Islet precursor cell (in vitro differentiated cells): ENCODE data around the gene RMND5B.
A peak's percentile ranks its signal among the peaks of the same experiment; 100 is the strongest.
"Not testable (repeated sequence)": the region's sequence is repeated elsewhere in the genome, so short reads cannot be mapped to it uniquely, and the experiment has no call there.

Experiments
- DNase-seq: peaks from one replicate; pipeline ENCODE4 v3.0.0-alpha.2; 2018

The RMND5B gene

DNA sequence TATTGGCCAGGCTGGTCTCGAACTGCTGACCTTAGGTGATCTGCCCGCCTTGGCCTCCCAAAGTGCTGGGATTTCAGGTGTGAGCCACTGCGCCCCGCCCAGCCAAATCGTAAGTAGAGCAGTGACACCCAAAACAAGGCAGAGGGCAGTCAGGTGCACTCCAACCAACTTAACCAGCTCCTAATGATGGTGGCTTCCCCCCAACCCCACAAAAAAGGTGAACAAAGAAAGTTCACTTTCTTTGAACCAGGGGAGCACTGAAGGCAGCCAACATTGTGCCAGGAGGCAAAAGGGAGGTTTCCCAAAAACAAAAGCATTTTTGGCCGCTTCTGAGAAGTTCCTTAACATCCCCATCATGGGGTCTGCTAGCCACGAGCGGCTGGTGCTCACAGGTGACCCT is 46.8 kb downstream of the RMND5B start:
- DNase-seq = no peak

DNA sequence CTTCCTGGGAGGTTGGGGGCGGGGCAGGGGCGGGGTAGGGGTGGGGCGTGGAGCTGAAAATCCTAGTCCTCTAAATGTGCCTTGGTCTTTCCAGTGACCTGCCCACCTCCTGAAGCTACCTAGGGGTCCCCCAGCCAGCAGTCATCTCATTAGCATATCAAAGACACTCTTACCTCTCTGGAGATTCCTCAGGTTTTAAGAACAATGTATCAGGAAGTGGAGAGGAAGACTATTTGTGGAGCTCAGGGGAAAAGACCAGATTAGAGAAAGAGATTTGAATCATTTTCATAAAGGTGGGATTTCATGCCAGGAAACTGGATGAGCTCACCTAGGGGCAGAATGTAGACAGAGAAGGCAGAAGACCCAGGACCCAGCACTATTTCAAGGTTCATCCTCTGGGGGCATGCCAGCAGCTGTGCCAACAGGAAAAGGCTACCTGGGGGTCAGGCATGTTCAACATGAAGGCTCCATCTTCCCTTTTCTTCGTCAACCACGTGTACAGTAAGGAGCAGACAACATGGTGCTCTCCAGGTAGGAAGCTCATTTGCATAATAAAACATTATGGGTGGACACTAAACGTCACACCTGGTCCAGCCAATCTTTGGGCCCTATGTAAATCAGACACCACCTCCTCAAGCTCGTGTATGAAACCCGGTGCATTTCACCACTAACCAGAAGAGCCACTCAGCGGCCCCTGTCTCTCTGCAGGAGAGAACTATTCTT is 49.5 kb downstream of the RMND5B start:
- DNase-seq = no peak

DNA sequence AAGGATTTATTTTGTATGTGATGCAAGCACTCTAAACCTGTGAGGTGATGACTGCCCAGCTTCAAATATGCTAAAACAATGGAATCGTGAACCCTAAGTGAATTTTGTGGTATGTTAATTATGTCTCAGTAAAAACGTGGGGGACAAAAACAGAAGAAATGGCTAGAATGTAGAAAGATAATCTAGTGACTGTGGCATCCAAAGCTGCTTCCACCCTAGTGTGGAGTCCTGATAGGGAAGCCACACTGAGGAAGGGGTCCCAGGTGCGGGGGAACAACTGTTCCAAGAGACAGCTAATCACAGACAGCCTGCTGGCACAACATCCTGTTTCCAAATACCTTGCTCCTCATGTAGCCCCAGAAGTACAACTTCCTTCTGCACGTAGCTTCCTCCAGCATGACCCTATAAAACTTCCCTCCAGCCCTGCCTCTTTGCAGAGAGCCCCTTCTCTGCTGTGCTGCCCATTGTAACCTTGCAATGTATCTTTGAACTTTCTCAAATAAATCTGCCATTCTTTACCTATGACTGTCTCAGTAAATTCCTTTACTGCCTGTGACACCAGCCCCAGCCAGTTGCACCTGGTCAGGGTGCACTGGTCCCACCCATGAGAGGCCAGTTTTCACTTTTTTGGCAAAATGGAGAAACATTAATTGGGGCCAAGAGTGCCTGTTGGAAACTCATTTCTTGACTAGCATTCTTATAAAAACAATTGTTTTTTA is 51.5 kb downstream of the RMND5B start:
- no peak for DNase-seq

DNA sequence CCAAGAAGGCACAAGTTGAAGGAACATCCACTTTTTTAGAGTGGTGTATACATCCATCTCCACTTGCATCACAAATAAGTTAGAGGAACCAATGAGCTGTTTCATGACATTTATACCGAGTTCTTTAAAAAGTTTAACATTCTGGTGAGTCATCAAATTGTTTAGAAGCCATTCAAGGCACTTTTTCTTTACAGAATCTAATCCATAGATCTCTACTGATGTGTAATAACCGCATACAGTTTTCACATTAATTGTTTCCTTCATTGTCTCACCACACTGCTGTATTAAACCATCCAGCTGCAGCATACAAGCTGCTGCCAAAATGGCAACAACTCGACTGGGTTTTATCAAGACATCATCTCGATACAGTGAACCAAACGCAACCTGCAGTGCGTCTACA is 55.6 kb downstream of the RMND5B start:
- DNase-seq = no peak

DNA sequence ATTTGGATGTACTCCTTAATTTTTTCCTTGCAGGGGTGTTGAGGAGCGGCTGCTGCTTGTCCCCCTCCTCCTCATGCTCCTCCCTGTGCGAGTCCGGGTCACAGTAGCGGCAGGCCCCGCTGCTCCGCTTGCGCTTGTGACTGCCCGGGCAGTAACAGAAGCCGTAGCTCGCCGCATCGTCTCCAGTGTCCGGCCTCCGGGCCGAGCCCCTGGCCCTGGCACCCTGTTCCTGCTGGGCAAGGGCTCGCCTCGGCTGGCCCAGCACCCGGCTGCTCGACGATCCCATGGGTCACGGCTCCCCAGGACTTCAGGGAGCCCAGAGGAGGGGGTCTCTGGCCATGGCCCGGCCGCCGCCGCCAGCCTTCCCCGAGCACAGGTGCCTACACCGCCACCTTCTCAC is 56.2 kb downstream of the RMND5B start, which contains the start of gene GMCL2:
GMCL2 (minus strand) TSS at position 358 of the 400 bp plus-strand sequence; CDS start at position 286, 72 bp downstream.
- no peak for DNase-seq

DNA sequence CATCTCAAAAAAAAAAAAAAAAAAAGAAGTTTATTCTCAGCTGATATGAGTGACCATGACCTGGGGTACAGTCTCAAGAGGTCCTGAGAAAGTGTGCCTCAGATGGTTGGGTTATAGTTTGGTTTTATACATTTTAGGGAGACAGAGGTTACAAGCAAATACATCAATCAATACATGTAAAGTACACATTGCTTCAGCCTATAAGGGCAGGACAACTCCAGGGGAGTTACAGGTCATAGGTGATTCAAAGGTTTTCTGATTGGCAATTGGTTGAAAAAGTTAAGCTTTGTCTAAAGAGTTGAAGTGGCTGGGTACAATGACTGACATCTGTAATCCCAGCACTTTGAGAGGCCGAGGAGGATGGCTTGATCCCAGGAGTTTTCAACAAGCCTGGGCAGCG is 58.6 kb downstream of the RMND5B start:
- no peak for DNase-seq

DNA sequence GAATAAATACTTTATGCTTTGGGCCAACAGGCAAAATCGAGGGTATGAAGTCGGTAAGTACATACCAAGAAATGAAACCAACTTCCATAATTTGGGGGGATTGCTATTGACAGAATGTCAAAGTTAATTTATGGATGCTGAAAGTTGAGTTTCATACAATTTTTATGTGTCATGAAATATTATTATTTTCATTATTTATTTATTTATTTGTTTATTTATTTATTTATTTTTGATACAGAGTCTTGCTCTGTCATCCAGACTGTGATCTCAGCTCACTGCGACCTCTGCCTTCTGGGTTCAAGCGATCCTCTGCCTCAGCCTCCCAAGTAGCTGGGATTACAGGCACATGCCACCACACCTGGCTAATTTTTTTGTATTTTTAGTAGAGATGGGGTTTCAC is 60.8 kb downstream of the RMND5B start:
- no peak for DNase-seq

DNA sequence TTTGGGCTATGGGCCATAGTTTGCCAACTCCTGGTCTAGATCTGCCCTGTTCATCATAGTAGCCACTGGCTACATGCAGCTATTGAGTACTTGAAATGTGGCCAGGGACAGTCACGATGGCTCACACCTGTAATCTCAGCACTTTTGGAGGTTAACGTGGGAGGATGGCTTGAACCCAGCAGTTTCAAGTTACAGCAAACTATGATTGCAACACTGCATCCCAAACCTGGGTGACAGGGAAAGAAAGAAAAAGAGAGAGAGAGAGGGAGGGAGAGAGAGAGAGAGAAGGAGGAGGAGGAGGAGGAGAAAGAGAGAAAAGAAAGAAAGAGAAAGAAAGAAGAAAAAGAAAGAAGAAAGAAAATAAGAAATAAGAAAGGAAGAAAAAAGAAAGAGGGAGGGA is 61.4 kb downstream of the RMND5B start:
- DNase-seq = no peak

DNA sequence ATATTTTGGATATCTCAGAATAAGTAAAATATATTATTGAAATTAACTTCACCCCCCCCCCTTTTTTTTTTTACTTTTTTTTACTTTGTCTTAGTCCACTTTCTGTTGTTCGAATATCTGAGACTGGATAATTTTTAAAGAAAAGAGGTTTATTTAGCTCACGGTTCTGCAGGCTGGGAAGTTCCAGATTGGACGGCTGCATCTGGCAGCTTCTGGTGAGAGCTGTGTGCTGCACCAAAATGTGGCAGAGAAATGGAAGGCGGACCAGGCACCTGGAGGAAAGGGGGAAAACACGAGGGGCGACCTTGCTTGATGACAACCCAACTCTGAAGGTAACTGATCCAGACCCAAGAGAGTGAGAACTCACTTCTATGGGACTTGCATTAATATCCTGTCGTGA is 62.0 kb downstream of the RMND5B start:
- DNase-seq = no peak

DNA sequence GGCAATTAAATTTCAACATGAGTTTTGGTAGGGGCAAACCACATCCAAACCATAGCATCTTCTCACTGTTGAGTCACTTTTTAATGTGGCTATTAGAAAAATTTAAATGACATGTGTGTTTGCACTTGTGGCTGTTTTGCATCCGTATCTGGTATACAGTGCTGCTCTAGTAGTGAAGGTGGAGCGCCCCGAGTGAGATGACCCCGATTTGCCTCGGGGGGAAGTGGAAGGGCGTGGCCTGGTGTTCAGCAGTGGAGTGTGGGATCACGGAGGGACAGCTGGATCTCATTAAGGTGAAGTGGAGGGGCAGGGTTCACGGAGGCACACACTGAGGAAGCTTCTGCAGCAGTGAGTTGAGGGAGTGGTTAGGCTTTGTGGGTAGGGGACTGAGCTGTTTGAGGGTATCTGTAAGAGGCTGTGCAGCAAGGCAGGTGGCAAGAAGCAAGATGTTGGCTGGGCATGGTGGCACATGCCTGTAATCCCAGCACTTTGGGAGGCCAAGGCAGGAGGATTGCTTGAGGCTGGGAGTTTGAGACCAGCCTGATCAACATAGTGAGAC is 62.5 kb downstream of the RMND5B start:
- DNase-seq = no peak

DNA sequence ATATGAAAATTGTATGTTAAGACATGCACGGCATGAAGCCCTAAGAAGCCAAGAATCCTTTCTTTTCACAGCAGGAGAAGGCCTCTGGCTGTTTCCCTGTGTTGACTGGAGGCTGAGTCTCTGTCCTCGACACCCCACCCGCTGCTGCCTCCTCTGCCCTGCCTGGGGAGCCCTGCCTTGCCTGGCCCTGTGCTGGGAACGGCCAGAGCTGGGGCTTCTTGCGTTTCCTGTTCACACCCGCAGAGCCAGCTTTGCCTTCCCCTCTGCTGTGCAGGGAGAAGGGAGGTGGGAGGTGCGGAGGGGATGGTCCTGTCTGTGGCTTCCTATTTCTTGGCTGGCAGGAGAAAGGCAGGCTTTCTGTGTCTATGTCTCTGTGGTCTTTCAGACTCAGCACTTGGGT is 63.2 kb downstream of the RMND5B start:
- DNase-seq = no peak

DNA sequence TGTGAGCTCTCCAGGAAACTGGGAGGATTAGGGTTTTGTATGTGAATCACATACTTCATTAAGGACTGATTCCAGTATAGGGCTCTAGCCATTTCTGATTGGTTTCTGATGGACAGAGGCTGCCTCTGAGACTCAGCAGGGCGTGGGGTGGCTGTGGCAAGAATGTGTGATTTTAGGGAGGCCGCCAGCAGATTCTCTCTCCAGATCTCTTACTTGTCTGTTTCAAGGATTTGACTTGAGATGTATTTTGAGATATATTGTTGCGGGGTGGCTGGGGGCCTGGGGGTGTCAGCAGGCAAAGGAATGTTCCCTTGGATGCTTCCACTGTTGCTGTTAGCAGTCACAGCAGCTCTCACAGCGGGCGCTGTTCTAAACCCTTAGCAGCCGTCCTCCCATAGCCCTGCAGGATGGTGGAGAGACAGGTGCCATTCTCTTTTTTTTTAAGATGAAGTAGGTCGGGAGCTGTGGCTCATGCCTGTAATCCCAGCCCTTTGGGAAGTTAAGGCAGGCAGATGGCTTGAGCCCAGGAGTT is 65.5 kb downstream of the RMND5B start:
- no peak for DNase-seq

DNA sequence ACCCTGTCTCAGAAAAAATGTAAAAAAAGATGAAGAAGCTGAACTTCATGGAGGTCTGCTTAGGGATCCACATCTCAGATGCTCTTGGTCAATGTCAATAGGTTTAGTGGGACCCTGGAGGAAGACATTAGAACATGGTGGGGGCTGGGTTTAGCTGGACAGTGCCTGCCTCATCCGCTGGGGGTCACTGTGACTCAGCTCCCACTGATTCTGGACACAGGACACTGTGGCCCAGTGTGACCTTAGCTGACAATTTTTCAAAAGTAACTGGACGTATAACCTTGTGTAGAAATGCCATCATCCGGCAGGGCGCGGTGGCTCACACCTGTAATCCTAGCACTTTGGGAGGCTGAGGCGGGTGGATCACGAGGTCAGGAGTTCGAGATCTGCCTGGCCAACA is 66.2 kb downstream of the RMND5B start:
- peak; percentile 59 for DNase-seq

DNA sequence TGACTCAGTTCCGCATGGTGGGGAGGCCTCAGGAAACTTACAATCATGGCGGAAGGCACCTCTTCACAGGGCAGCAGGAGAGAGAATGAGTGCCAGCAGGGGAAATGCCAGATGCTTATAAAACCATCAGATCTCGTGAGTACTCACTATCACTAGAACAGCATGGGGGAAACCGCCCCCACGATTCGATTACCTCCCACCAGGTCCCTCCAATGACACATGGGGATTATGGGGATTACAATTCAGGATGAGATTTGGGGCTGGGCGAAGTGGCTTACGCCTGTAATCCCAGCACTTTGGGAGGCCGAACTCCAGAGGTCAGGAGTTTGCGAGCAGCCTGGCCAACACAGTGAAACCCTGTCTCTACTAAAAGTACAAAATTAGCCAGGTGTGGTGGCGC is 67.3 kb downstream of the RMND5B start:
- DNase-seq = not testable (repeated sequence)

DNA sequence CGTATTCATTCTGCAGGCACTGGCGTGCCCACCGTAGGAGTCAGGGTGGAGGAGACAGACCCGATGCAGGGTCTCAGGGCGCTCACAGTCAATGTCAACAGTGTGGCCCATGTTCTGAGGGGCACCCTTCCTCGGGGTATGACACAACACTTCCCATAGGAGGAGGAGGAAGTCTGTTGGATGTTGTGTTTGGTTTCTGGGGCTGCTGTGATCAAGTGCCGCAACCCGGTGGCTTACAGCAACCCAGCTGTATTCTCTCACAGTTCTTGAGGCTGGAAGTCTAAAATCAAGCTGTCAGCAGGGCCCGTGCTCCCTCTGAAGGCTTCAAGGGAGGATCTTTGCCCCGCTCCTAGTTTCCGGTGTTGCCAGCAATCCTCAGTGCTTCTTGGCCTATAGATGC is 67.9 kb downstream of the RMND5B start:
- no peak for DNase-seq

DNA sequence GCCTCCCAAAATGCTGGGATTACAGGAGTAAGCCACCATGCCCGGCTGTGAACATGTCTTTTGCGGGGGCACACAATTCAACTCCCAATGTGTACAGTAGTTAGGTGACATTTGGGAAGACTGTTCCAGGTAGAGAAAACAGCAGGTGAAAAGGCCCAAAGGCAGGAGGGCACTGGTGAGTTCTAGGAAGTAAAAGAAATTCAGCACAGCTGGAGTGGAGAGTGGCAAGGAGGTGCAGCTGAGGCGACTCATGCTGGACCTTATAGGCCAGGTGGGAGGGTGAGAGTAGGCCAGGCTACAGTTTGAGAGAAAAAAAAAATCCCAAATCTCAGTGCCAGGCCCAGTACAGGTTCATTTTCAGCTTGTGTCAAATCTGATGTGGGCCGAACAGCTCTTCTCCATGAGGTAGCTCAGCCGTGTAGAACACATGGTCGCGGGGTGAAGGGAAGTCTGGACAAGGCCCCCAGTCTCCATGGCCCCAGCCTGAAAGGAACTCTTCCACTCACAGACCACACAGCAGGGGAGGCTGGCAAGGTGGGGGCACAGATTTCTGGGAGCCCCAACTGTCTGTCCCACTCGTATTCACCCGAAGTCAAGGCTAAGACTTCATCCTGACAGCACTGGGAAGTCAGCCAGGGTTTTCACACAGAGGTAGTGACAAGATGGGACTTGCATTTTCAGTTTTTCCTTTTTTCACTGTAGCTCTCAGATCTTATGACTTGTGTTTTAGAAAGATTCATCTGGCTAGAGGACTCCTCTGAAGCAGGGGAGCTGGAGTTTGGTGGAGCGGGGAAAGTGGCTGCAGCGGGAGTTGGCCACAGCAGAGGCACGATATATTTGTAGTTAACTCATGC is 69.0 kb downstream of the RMND5B start:
- DNase-seq = peak; percentile 40
